GM21381 (cell line): ENCODE measurements around the gene DAD1.
"Not testable (repeated sequence)": the region's sequence is repeated elsewhere in the genome, so short reads cannot be mapped to it uniquely, and the experiment has no call there.

Experiments used
- ATAC-seq: cut with Tn5 transposase; IDR thresholded peaks from one replicate; pipeline ENCODE4 v1.9.1; 2021; ENCODE audit warnings: mild to moderate bottlenecking, moderate library complexity; ENCODE audit not compliant: unreplicated experiment

DAD1 gene

DNA sequence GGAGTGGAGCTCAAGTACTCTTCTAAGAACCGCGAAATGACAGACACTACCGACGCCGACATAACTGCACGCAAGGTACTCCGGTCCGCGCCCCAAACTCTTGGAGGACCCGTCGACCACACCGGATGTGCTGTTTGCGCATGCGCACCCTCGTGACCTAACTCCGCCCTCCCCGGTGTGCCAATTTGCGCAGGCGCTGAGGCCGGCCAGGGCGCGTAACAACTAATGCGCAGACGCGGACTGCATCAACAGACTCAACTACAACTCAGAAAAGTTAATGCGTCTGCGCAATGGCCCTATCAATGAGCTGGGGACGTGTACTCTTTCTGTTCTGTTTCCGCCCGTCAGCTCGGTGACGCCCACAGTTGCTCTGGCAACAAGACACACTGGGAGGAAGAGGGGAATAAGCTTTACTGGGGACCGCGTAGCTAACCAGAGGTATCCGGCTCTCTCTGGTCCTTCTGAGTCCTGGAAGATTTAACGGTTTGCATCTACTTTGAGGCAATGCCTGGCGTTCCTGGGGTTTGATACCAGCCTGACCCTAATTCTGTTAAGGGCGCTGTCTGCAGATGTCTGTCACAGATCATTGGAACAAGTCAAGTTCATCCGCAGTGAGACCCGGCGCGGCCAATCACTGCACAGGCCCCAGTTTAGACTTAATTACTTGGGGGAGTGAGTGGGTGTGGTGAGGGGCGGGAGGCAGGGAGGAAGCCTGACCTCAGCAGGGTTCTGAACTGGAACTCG is at the start of gene DAD1:
DAD1 (minus strand) TSS at position 129 of the 744 bp plus-strand sequence; CDS start at position 62, 67 bp downstream.
- ATAC-seq: peak; percentile 88

DNA sequence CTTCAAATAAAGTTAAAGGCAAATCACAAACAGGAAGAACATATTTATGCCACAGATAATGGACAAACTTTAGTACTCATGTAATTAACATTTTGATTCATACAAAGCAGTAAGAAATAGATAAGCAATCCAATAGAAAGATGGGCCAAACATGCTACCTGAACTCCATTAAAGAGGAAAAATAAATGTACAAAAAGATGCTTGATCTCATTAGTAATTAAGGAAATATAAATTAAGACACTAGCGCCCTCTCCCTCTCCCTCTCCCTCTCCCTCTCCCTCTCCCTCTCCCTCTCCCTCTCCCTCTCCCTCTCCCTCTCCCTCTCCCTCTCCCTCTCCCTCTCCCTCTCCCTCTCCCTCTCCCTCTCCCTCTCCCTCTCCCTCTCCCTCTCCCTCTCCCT is 47.0 kb upstream of the DAD1 start:
- not testable (repeated sequence) for ATAC-seq

GRCh38 chr14:22634233-22634900 is 45.3 kb upstream of the DAD1 start:
- no peak for ATAC-seq

GRCh38 chr14:22630486-22630885 is 41.5 kb upstream of the DAD1 start:
- ATAC-seq: no peak

DNA sequence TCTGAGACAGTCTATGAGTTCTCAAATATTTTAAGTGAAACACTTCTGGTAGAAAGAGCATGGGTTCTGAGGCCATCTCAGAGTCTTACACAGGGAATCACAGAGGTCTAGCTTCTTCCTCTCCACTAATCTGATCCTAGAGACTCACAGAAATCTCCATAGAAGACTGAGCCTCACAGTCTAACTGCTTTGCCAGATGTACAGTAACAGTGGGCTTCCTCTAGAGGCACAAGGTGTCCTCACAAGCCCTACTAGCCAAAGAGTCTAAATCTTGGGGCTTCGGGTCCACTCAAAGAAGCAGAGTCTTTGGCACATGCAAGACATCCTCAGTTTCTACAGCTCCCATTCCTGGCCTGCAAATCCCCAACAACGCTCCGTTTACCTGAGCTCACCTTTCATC is 41.0 kb upstream of the DAD1 start:
- ATAC-seq: no peak

DNA sequence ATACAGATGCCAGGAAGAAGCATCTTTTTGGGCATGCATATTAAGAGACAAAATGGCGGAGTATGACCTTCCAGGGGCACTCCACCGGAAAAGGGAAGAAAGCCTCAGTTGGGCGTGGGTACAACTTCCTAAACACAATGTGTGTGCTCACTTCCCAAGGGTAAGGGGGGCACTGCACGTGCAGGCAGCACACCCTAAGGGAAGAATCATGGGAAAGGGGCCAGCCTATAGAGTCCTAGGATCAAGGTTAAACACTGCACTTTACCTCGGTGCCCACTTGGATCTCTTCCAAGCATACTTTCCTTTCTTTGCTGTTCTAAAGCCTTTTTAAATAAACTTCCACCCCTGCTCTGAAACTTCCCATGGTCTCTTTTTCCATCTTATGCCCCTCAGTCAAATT is 40.3 kb upstream of the DAD1 start:
- ATAC-seq: no peak

GRCh38 chr14:22627506-22628263 is 38.7 kb upstream of the DAD1 start:
- no peak for ATAC-seq

DNA sequence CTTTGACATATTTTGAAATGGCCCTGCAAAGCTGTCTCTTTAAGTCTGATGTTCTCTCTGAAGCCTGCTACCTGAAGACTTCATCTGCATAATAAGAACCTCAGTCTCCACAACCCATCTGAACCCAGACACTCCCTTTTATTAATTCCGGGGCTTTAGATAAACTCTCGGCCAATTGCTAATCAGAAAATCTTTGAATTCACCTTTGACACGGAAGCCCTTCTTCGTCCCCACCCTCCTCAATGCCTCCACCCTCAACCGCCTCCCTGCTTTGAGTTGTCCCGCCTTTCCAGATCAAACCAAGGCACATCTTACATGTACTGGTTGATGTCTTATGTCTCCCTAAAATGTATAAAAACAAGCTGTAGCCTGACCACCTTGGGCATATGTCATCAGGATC is 37.6 kb upstream of the DAD1 start:
- no peak for ATAC-seq

GRCh38 chr14:22623047-22623446 is 34.0 kb upstream of the DAD1 start:
- ATAC-seq: no peak

DNA sequence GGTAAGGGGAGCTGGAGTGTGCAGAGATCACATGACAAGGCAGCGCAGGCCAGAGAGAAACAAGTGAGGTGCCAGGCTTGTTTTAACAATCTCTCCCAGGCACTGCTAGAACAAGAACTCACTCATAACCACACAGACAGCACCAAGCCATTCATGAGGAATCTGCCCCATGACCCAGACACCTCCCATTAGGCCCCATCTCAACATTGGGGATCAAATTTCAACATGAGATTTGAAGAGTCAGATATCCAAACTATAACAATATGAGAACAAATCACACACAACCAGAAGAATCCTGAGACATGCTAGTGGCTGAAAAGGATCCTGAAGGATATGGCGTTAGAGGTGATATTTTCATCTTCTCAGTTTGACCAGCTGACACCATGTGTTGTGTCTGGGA is 33.2 kb upstream of the DAD1 start:
- no peak for ATAC-seq

- not testable (repeated sequence) for ATAC-seq
Observed at GRCh38 chr14:22615765-22616164, 26.7 kb upstream of the DAD1 start.

DNA sequence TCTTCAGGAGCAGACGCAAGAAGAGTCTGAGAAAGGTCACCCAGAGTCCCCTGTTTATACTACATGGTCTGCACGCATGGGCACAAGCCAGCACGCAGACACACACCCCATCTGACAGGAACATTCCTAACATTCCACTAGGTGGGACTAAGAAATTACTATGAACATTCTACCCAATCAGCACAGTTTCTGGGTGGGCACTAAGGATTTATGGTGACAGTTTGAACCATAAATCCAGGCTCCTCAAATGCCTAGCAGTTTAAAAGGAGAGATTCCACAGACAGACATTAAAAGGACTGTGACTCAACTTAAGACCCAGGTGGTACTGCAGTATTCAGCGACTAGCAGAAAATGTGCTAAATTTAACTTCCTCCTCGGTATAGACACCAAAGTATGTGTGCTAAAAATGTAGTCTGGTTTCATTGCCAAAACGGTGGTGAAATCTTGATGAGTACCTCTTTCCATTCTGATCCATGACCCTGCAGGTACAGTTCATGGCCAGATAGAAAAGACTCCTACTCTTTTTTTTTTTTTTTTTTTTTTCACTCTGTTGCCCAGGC is 25.3 kb upstream of the DAD1 start:
- ATAC-seq: no peak

- ATAC-seq: no peak
Observed at GRCh38 chr14:22613736-22614239, 24.8 kb upstream of the DAD1 start.

- ATAC-seq: no peak
Observed at GRCh38 chr14:22613106-22613695, 24.2 kb upstream of the DAD1 start.

GRCh38 chr14:22610931-22611330 is 21.9 kb upstream of the DAD1 start:
- no peak for ATAC-seq

GRCh38 chr14:22607291-22607690 is 18.3 kb upstream of the DAD1 start:
- no peak for ATAC-seq

GRCh38 chr14:22606380-22606779 is 17.4 kb upstream of the DAD1 start:
- no peak for ATAC-seq

DNA sequence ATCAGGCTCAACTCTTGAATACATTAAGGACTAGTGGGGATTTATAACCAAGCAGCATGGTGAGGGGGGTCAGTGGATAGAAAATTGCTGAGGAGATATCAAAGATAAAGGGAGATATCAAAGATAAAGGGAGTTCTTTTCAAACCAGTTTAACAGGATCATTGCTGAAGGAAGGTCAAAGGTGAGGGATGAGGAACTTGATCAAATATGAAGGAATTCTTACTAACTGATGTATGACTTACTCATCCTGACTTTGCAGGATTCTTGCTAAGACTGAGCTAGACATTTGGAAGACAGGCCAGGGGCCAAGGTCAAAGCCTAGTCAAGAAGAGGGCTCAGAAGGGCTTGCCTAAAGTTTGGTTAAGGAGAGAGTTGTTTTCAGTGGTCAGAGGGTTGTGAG is 13.8 kb upstream of the DAD1 start:
- no peak for ATAC-seq

- ATAC-seq: no peak
Observed at GRCh38 chr14:22601996-22602395, 13.0 kb upstream of the DAD1 start.

- no peak for ATAC-seq
Observed at GRCh38 chr14:22601456-22601855, 12.4 kb upstream of the DAD1 start.

DNA sequence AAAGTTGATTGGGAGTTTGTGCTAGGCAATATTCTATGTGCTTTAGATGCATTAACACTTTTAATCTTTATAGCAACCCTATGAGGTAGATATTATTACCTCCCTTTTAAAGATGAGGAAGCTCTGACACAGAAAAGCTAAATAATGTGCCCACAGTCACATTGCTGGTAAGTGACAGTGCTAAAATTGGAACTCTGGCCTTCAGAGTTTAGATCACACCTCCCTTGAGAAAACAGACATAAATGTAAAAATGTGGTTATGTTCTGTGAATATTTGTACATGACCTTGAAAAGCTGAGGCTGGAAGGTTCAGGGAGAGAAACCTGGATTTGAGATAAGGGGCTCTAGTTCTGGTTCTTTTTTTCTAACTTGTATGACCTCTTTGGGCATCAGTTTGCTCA is 11.0 kb upstream of the DAD1 start:
- no peak for ATAC-seq
